ENCODE measurements around the gene POLDIP2. TPM values are rescaled to one million over a fixed set of nuclear protein-coding genes. Genes with fewer than 3 reads are reported as not detected.
"Not testable (repeated sequence)": the region's sequence is repeated elsewhere in the genome, so short reads cannot be mapped to it uniquely, and the experiment has no call there.

The POLDIP2 gene
- total and polyA plus RNA-seq, 2 of the 13 experiments (the other 11 are each of a cell fraction or from before 2014, with no cell fraction given) = 85.9 to 114 TPM

DNA sequence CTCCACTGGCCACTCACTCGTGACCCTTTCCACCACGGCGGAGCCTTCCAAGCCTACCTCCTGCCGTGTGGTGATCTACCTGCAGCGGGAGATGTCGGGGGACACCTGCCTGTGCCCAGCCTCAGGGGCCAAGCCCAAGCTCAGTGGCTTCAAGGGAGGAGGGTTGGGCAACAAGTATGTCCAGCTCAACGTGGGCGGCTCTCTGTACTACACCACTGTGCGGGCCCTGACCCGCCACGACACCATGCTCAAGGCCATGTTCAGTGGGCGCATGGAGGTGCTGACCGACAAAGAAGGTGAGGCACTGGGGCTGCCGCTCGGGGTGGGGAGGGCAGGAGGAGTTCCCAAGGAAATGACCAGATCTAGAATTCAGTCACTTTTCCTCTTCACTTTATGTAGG lies 17.9 kb downstream of the POLDIP2 start:
- no peak overlapping the region for H3K27ac ChIP-seq (ENCODE audit: extremely low read length, insufficient read depth, low read length)
- no peak overlapping the region for H2AFZ ChIP-seq (ENCODE audit: low read length)
- in situ Hi-C loops (cut with HindIII; ENCODE audit: extremely low pct_ligation_motif_present, low pct_unique_long_range_greater_than_20kb) = no loop called here
- peaks cover 32% of the 10 kb centered on the region for H3K79me2 ChIP-seq (ENCODE audit: insufficient read depth, low read length)
- no peak for DNase-seq (ENCODE audit: low spot score)
- H3K4me1 ChIP-seq (ENCODE audit: insufficient read depth, low read length) = peaks cover 19% of the 10 kb centered on the region
- TF ChIP-seq GATAD1 (CRISPR knock-in tag; IDR thresholded peaks at IDR 0.05) = no peak
- TF ChIP-seq ZNF350 (CRISPR knock-in tag; IDR thresholded peaks at IDR 0.05; ENCODE audit: borderline replicate concordance, low read depth) = no peak
- no peak for TF ChIP-seq ATM (IDR thresholded peaks at IDR 0.05; ENCODE audit: borderline replicate concordance)
- no peak for TF ChIP-seq ZNF264 (CRISPR knock-in tag; IDR thresholded peaks at IDR 0.05)
- TF ChIP-seq MED13 (CRISPR knock-in tag; IDR thresholded peaks at IDR 0.05) = no peak
- FAIRE-seq = no peak
- 100% methylated on average over 5 of the region's 15 CpGs for WGBS (ENCODE audit: low lambda C conversion rate)
- H3K36me3 ChIP-seq (replicated peaks in 1 of 2; ENCODE audit: control insufficient read depth in 1 of 2, insufficient read depth in 2 of 2, low read length in 2 of 2) = peaks cover 23 to 36% of the 10 kb centered on the region in 2 experiments; a peak in 4 of 5 replicates
- H4K20me1 ChIP-seq (ENCODE audit: insufficient read depth, low read length) = no peaks in the 10 kb centered on the region; the same call in 1 of the 2 replicates
- no peaks in the 10 kb centered on the region for H3K9me3 ChIP-seq (ENCODE audit: low read length)
- ChIA-PET CTCF (ENCODE audit: low intra/inter-chr PET ratio, low total read pairs) (no interaction called here), POLR2A (no interaction called here)
- H3K27me3 ChIP-seq (ENCODE audit: control insufficient read depth in 1 of 2, insufficient read depth in 2 of 2, low read length in 2 of 2) = no peaks in the 10 kb centered on the region; a peak in 1 of 5 replicates
- intact Hi-C loops (cut with micrococcal nuclease; ENCODE audit: unreplicated experiment) = no loop called here
- BruUV-seq (replicated peaks) = no TSS peak
- no peak overlapping the region for H3K9ac ChIP-seq (ENCODE audit: insufficient read depth, low read depth, low read length)
- H3K4me2 ChIP-seq (ENCODE audit: low read depth, low read length) = no peak overlapping the region
- ATAC-seq = no peak
- no peak overlapping the region for H3K4me3 ChIP-seq (replicated peaks in 1 of 3; ENCODE audit: insufficient read depth in 1 of 3, low read depth in 2 of 3, low read length in 3 of 3)

DNA sequence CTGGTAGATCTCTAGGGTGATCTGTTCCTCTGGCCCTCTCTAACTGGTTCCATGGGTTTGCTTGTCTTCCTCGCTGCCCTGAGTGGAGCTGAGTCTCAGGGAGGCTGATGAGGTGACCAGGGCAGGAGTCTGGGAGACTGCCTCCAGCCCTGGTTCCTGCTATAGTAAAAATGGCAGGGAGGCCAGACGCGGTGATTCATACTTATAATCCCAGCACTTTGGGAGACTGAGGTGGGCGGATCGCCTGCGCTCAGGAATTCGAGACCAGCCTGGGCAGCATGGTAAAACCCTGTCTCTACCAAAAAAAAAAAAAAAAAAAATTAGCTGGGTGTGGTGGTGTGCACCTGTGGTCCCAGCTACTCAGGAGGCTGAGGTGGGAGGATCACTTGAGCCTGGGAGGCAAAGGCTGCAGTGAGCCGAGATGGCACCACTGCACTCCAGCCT lies 18.5 kb downstream of the POLDIP2 start:
- DNase-seq (ENCODE audit: low spot score); in situ Hi-C loops (cut with HindIII; ENCODE audit: extremely low pct_ligation_motif_present, low pct_unique_long_range_greater_than_20kb); H3K4me3 ChIP-seq (replicated peaks in 1 of 3; ENCODE audit: insufficient read depth in 1 of 3, low read depth in 2 of 3, low read length in 3 of 3); H3K9me3 ChIP-seq (ENCODE audit: low read length); FAIRE-seq; intact Hi-C loops (cut with micrococcal nuclease; ENCODE audit: unreplicated experiment); BruUV-seq (replicated peaks); POLR2A ChIA-PET; CTCF ChIA-PET (ENCODE audit: low intra/inter-chr PET ratio, low total read pairs); H4K20me1 ChIP-seq (ENCODE audit: insufficient read depth, low read length); H2AFZ ChIP-seq (ENCODE audit: low read length); H3K27me3 ChIP-seq (ENCODE audit: control insufficient read depth in 1 of 2, insufficient read depth in 2 of 2, low read length in 2 of 2); H3K9ac ChIP-seq (ENCODE audit: insufficient read depth, low read depth, low read length); H3K4me2 ChIP-seq (ENCODE audit: low read depth, low read length); H3K27ac ChIP-seq (ENCODE audit: extremely low read length, insufficient read depth, low read length); ATAC-seq: not testable (repeated sequence)
- H3K4me1 ChIP-seq (ENCODE audit: insufficient read depth, low read length) = peaks cover 25% of the 10 kb centered on the region
- peaks cover 38% of the 10 kb centered on the region for H3K79me2 ChIP-seq (ENCODE audit: insufficient read depth, low read length)
- H3K36me3 ChIP-seq (replicated peaks in 1 of 2; ENCODE audit: control insufficient read depth in 1 of 2, insufficient read depth in 2 of 2, low read length in 2 of 2) = peaks cover 20 to 30% of the 10 kb centered on the region in 2 experiments; a peak in 4 of 5 replicates
- 96% methylated on average over 8 of the region's 8 CpGs for WGBS (ENCODE audit: low lambda C conversion rate)
